B cell (primary cell): ENCODE data around the gene BET1L. TPM values are rescaled to one million over a fixed set of nuclear protein-coding genes. Genes with fewer than 3 reads are reported as not detected.

Source experiments
- ATAC-seq: fragments of 200-7000 bp; cut with Tn5 transposase; one replicate; pipeline ENCODE4 v1.10.0; 2021; ENCODE audit warnings: low read depth, mild to moderate bottlenecking, moderate number of reproducible peaks, moderate library complexity
- CTCF ChIA-PET: fragments of 350-600 bp; sonication (Branson Sonifier 250); formaldehyde crosslinking; loops from one replicate; lab custom pipeline; 2021; ENCODE audit warnings: antibody characterized with exemption, inconsistent platforms; lab: Charles Lee
- POLR2A ChIA-PET: fragments of 350-600 bp; sonication (Branson Sonifier 250); formaldehyde crosslinking; loops from one replicate; lab custom pipeline; 2021; ENCODE audit warnings: antibody characterized with exemption; lab: Charles Lee
- DNase-seq: peaks from one replicate; pipeline ENCODE4 v3.0.0; 2013
- H2AFZ ChIP-seq: 2 replicates; pipeline ENCODE4 v1.6.1; 2012; ENCODE audit warnings: mild to moderate bottlenecking, low read depth, low read length; ENCODE audit not compliant: insufficient read depth, poor library complexity, severe bottlenecking
- H3K27ac ChIP-seq, 2 donors: 1 replicate in 1 of 2; 2 replicates in 1 of 2; pipeline ENCODE4 v1.5.1; 2012 to 2013; ENCODE audit warnings: low read length in 2 of 2, mild to moderate bottlenecking in 2 of 2, moderate library complexity in 1 of 2
- H3K27me3 ChIP-seq, 4 experiments: fragments of 200-600 bp in 1 of 4; sonication (generic) in 1 of 4; replicated peaks in 1 of 4; 1 replicate in 2 of 4; 2 replicates in 2 of 4; pipeline versions ENCODE4 v1.6.1 to v1.7.0; 2013 to 2016; ENCODE audit warnings: low read length in 3 of 4, mild to moderate bottlenecking in 2 of 4, mixed read lengths in 1 of 4, moderate library complexity in 1 of 4; ENCODE audit not compliant: insufficient read depth in 4 of 4, control insufficient read depth in 3 of 4; ENCODE audit errors: control extremely low read depth in 1 of 4
- H3K36me3 ChIP-seq, 2 experiments: replicated peaks in 1 of 2; 1 replicate in 1 of 2; 2 replicates in 1 of 2; pipeline versions ENCODE4 v1.6.1 to v1.7.1; 2013; ENCODE audit warnings: low read length in 1 of 2; ENCODE audit not compliant: insufficient read depth in 2 of 2, control insufficient read depth in 1 of 2; ENCODE audit errors: control extremely low read depth in 1 of 2, extremely low read depth in 1 of 2
- H3K4me1 ChIP-seq, 2 donors: fragments of 200-600 bp in 1 of 2; sonication (generic) in 1 of 2; 1 replicate in 1 of 2; 2 replicates in 1 of 2; pipeline versions ENCODE4 v1.5.1 to v1.6.1; 2013 to 2017; ENCODE audit warnings: low read length in 2 of 2; ENCODE audit not compliant: control insufficient read depth in 2 of 2, insufficient read depth in 2 of 2
- H3K4me2 ChIP-seq: replicated peaks from 2 replicates; pipeline ENCODE3; 2012; ENCODE audit warnings: mild to moderate bottlenecking, low read depth, low read length; ENCODE audit not compliant: poor library complexity, severe bottlenecking
- H3K4me3 ChIP-seq, 5 experiments: fragments of 200-600 bp in 1 of 5; sonication (generic) in 1 of 5; 1 replicate in 3 of 5; 2 replicates in 2 of 5; pipeline versions ENCODE4 v1.5.1 to v1.7.0; 2011 to 2016; ENCODE audit warnings: low read length in 4 of 5, mild to moderate bottlenecking in 4 of 5, low read depth in 2 of 5, control low read depth in 1 of 5, moderate library complexity in 1 of 5; ENCODE audit not compliant: insufficient read depth in 1 of 5; ENCODE audit errors: control extremely low read depth in 1 of 5, extremely low read depth in 1 of 5
- H3K79me2 ChIP-seq: fragments of 200-600 bp; sonication (generic); one replicate; pipeline ENCODE4 v1.6.0; 2016; ENCODE audit warnings: low read length; ENCODE audit not compliant: control insufficient read depth, insufficient read depth
- H3K9ac ChIP-seq: fragments of 200-600 bp; sonication (generic); 2 replicates; pipeline ENCODE4 v1.6.1; 2017; ENCODE audit warnings: mild to moderate bottlenecking, low read length, moderate library complexity
- H3K9me3 ChIP-seq, 3 donors: one replicate each; pipeline versions ENCODE4 v1.6.1 to v1.7.1; 2013; ENCODE audit warnings: low read length in 2 of 3; ENCODE audit not compliant: control insufficient read depth in 2 of 3, insufficient read depth in 1 of 3; ENCODE audit errors: control extremely low read depth in 1 of 3
- H4K20me1 ChIP-seq: 2 replicates; pipeline ENCODE4 v1.6.0; 2012; ENCODE audit warnings: mild to moderate bottlenecking, low read length; ENCODE audit not compliant: insufficient read depth, control insufficient read depth, poor library complexity, severe bottlenecking
- H3K27ac Mint-ChIP-seq: one replicate; pipeline ENCODE4 v1.8.0; 2021; ENCODE audit warnings: mixed read lengths
- H3K27me3 Mint-ChIP-seq: one replicate; pipeline ENCODE4 v1.8.0; 2021; ENCODE audit warnings: mixed read lengths
- H3K4me1 Mint-ChIP-seq: one replicate; pipeline ENCODE4 v1.8.0; 2021; ENCODE audit warnings: mixed read lengths
- H3K4me3 Mint-ChIP-seq: one replicate; pipeline ENCODE4 v1.8.0; 2021; ENCODE audit warnings: mixed read lengths
- H3K9me3 Mint-ChIP-seq: one replicate; pipeline ENCODE4 v1.8.0; 2022; ENCODE audit warnings: mixed read lengths; ENCODE audit not compliant: insufficient read depth
- CTCF ChIP-seq: fragments of 200-600 bp; IDR thresholded peaks from one replicate; pipeline ENCODE4 v1.8.0; 2022; ENCODE audit warnings: antibody characterized with exemption, mild to moderate bottlenecking
- EZH2 ChIP-seq: IDR thresholded peaks from 2 replicates; pipeline ENCODE4 v1.6.1; 2012; ENCODE audit warnings: borderline replicate concordance, low read depth, mild to moderate bottlenecking, moderate library complexity, low read length; ENCODE audit not compliant: insufficient read depth, poor library complexity, severe bottlenecking
- WGBS: methylation state at CpG from one replicate; pipeline ENCODE4 v1.1.5; 2013; ENCODE audit warnings: missing lambda C conversion rate; ENCODE audit not compliant: insufficient coverage; 5-methylcytosine and 5-hydroxymethylcytosine counted together
- intact Hi-C: fragments of 100-400 bp; cut with micrococcal nuclease; formaldehyde crosslinking; loops from one replicate; pipeline ENCODE4 v1.10.0; 2022
- polyA plus RNA-seq: library from polyadenylated mRNA; depleted of rRNA; stranded (reverse); fragments of >200 nt; gene quantifications from 2 replicates; pipeline ENCODE4 v1.2.3, GENCODE V29; 2012
- total RNA-seq, 2 donors: library from RNA; stranded (reverse); fragments of 120-200 nt in 1 of 2; gene quantifications; 1 replicate in 1 of 2; 2 replicates in 1 of 2; pipeline versions ENCODE4 v1.2.3 to v1.2.4, GENCODE V29; 2013 to 2022

Gene BET1L
- total and polyA plus RNA-seq, 2 donors (not counting 1 experiment from before 2014, with no cell fraction given), result 49.3 to 69.1 TPM

GRCh38 chr11:204587-205109 is 2.6 kb downstream of the BET1L start:
- 96% methylated on average over 10 of the region's 12 CpGs for WGBS
- no peaks in the 10 kb centered on the region for H3K9me3 Mint-ChIP-seq
- H3K27me3 ChIP-seq, result no peaks in the 10 kb centered on the region
- no peaks in the 10 kb centered on the region for H3K9me3 ChIP-seq
- peaks cover 56% of the 10 kb centered on the region for H3K79me2 ChIP-seq
- intact Hi-C loops, result loop anchor here (5.0 kb wide), 2 partner anchors 333 to 593 kb away; partner anchors contain the start of genes HRAS, LRRC56 and SLC25A22
- no peaks in the 10 kb centered on the region for H3K27me3 Mint-ChIP-seq
- no peak for DNase-seq
- H3K4me1 Mint-ChIP-seq, result peaks cover 49% of the 10 kb centered on the region
- no peak overlapping the region for H3K9ac ChIP-seq
- ATAC-seq, result no peak
- no peak overlapping the region for H2AFZ ChIP-seq
- no peak overlapping the region for H3K27ac ChIP-seq
- peaks cover 20 to 36% of the 10 kb centered on the region in 2 donors for H3K4me1 ChIP-seq
- no peak for TF ChIP-seq EZH2
- no peak for TF ChIP-seq CTCF
- ChIA-PET CTCF (interaction anchor here (0.6 to 2.1 kb wide), 2 partner anchors 47 to 346 kb away, joined by 3 to 6 read pairs; no protein-coding TSS in a partner anchor), POLR2A (interaction anchor here (0.5 kb wide), 1 partner anchor 127 kb away, joined by 3 read pairs; no protein-coding TSS in a partner anchor)
- no peak overlapping the region for H3K4me3 ChIP-seq
- peaks cover 62% of the 10 kb centered on the region for H4K20me1 ChIP-seq
- H3K27ac Mint-ChIP-seq, result peak overlapping the region; percentile 32
- H3K4me2 ChIP-seq, result no peak overlapping the region
- H3K36me3 ChIP-seq, result peaks cover 0 to 33% of the 10 kb centered on the region in 2 experiments
- peak overlapping the region; percentile 26 for H3K4me3 Mint-ChIP-seq

- H3K9me3 Mint-ChIP-seq, result no peaks in the 10 kb centered on the region
- Histone ChIP-seq H3K4me1 (peaks cover 14 to 30% of the 10 kb centered on the region in 2 donors), H3K27ac (no peak overlapping the region), H3K79me2 (peaks cover 51% of the 10 kb centered on the region), H3K9me3 (no peaks in the 10 kb centered on the region), H3K27me3 (no peaks in the 10 kb centered on the region), H3K9ac (no peak overlapping the region), H3K4me2 (no peak overlapping the region), H2AFZ (no peak overlapping the region), H3K36me3 (peaks cover 0 to 31% of the 10 kb centered on the region in 2 experiments), H3K4me3 (no peak overlapping the region), H4K20me1 (peaks cover 56% of the 10 kb centered on the region)
- ChIA-PET CTCF (interaction anchor here (0.6 to 2.1 kb wide), 3 partner anchors 46 to 347 kb away, joined by 3 to 6 read pairs (median 3); no protein-coding TSS in a partner anchor), POLR2A (no interaction called here)
- peaks cover 48% of the 10 kb centered on the region for H3K4me1 Mint-ChIP-seq
- WGBS, result 99% methylated on average over 4 of the region's 4 CpGs
- H3K27me3 Mint-ChIP-seq, result no peaks in the 10 kb centered on the region
- no peak for ATAC-seq
- peak overlapping the region; percentile 49 for H3K4me3 Mint-ChIP-seq
- no peak overlapping the region for H3K27ac Mint-ChIP-seq
- DNase-seq, result no peak
- no peak for TF ChIP-seq EZH2
- TF ChIP-seq CTCF, result no peak
- intact Hi-C loops, result no loop called here
Observed at GRCh38 chr11:203945-204586, 3.1 kb downstream of the BET1L start.
